ENCODE data around the gene PALM.
"Not testable (repeated sequence)": the region's sequence is repeated elsewhere in the genome, so short reads cannot be mapped to it uniquely, and the experiment has no call there.

Gene PALM

GRCh38 chr19:678791-679388, 29.8 kb upstream of the PALM start:
- no peak for DNase-seq (ENCODE audit: low read depth)

- DNase-seq (ENCODE audit: low read depth), result no peak
Observed at GRCh38 chr19:679418-680286, 29.1 kb upstream of the PALM start.

GRCh38 chr19:680287-681028, 28.3 kb upstream of the PALM start:
- DNase-seq (ENCODE audit: low read depth), result peak; percentile 77

GRCh38 chr19:681029-682019, 27.4 kb upstream of the PALM start:
- no peak for DNase-seq (ENCODE audit: low read depth)

- DNase-seq (ENCODE audit: low read depth), result no peak
Observed at GRCh38 chr19:682678-683320, 25.9 kb upstream of the PALM start.

- no peak for DNase-seq (ENCODE audit: low read depth)
Observed at GRCh38 chr19:685454-685931, 23.2 kb upstream of the PALM start.

GRCh38 chr19:686589-687297, 22.0 kb upstream of the PALM start:
- DNase-seq (ENCODE audit: low read depth), result no peak

GRCh38 chr19:687569-688166, 21.1 kb upstream of the PALM start:
- no peak for DNase-seq (ENCODE audit: low read depth)

- DNase-seq (ENCODE audit: low read depth), result no peak
Observed at GRCh38 chr19:688214-688613, 20.5 kb upstream of the PALM start.

GRCh38 chr19:688992-689391, 19.7 kb upstream of the PALM start:
- no peak for DNase-seq (ENCODE audit: low read depth)

GRCh38 chr19:690203-690602, 18.5 kb upstream of the PALM start:
- DNase-seq (ENCODE audit: low read depth), result no peak

GRCh38 chr19:694481-695351, 14.0 kb upstream of the PALM start:
- DNase-seq (ENCODE audit: low read depth), result no peak

- no peak for DNase-seq (ENCODE audit: low read depth)
Observed at GRCh38 chr19:695352-695949, 13.3 kb upstream of the PALM start, which contains the start of gene PRSS57. Gene PRSS57, minus strand, starts transcription at chr19:695452. Its CDS starts 22 bp downstream, at chr19:695430.

- not testable (repeated sequence) for DNase-seq (ENCODE audit: low read depth)
Observed at GRCh38 chr19:698529-698928, 10.2 kb upstream of the PALM start.

- DNase-seq (ENCODE audit: low read depth), result not testable (repeated sequence)
Observed at GRCh38 chr19:699885-700284, 8.8 kb upstream of the PALM start.

GRCh38 chr19:702847-703246, 5.9 kb upstream of the PALM start:
- not testable (repeated sequence) for DNase-seq (ENCODE audit: low read depth)

GRCh38 chr19:703329-703650, 5.4 kb upstream of the PALM start:
- DNase-seq (ENCODE audit: low read depth), result no peak

GRCh38 chr19:703651-704446, 4.9 kb upstream of the PALM start:
- no peak for DNase-seq (ENCODE audit: low read depth)

Data from HS-5 (cell line).